HepG2 (cell line): ENCODE data around the gene EDAR. TPM values are rescaled to one million over a fixed set of nuclear protein-coding genes. Genes with fewer than 3 reads are reported as not detected.

ENCODE experiments used
- ATAC-seq: fragments of 200-7000 bp; cut with Tn5 transposase; 3 replicates; pipeline ENCODE4 v1.9.1; 2020; ENCODE audit warnings: mild to moderate bottlenecking, moderate library complexity
- BruUV-seq: library from RNA; stranded (reverse); fragments of 400-500 nt; replicated peaks from 2 replicates; lab custom pipeline; 2021; lab: Mats Ljungman, UMichigan
- CTCF ChIA-PET: fragments of 300-600 bp; formaldehyde crosslinking; extraction: SDS; loops from one replicate; lab custom pipeline; 2021; ENCODE audit warnings: low total read pairs, inconsistent platforms, low intra/inter-chr PET ratio; lab: Yijun Ruan, JAX
- POLR2A ChIA-PET: fragments of 350-600 bp; sonication (Branson Sonifier 250); formaldehyde crosslinking; loops from one replicate; lab custom pipeline; 2020; ENCODE audit warnings: antibody characterized with exemption, inconsistent platforms; lab: Yijun Ruan, JAX
- DNase-seq: peaks from one replicate; pipeline ENCODE4 v3.0.0-alpha.2; 2015; ENCODE audit warnings: low spot score
- FAIRE-seq: peaks from 3 replicates; lab custom pipeline; 2011; peaks lifted over from hg19 to GRCh38; lab: Jason Lieb, UNC
- H2AFZ ChIP-seq: one replicate; pipeline ENCODE4 v1.6.1; 2011; ENCODE audit warnings: low read length, inconsistent platforms
- H3K27ac ChIP-seq: fragments of 300-600 bp; 3 replicates; pipeline ENCODE4 v1.8.0; 2011; ENCODE audit warnings: mixed run types, mild to moderate bottlenecking, mixed read lengths, low read length, inconsistent platforms; ENCODE audit not compliant: insufficient read depth; ENCODE audit errors: extremely low read length
- H3K27me3 ChIP-seq, 2 experiments: fragments of 200-600 bp in 1 of 2; 2 replicates in 1 of 2; 3 replicates in 1 of 2; pipeline versions ENCODE4 v1.6.0 to v1.8.0; 2011; ENCODE audit warnings: low read length in 2 of 2, mild to moderate bottlenecking in 2 of 2, moderate library complexity in 2 of 2, inconsistent platforms in 1 of 2; ENCODE audit not compliant: insufficient read depth in 2 of 2, control insufficient read depth in 1 of 2
- H3K36me3 ChIP-seq, 2 experiments: fragments of 200-600 bp in 1 of 2; replicated peaks in 1 of 2; 2 replicates in 1 of 2; 3 replicates in 1 of 2; pipeline versions ENCODE4 v1.5.1 to v1.8.0; 2011; ENCODE audit warnings: low read length in 2 of 2, inconsistent platforms in 1 of 2; ENCODE audit not compliant: insufficient read depth in 2 of 2, control insufficient read depth in 1 of 2
- H3K4me1 ChIP-seq: 2 replicates; pipeline ENCODE4 v1.5.1; 2012; ENCODE audit warnings: low read length, inconsistent platforms; ENCODE audit not compliant: insufficient read depth
- H3K4me2 ChIP-seq: 2 replicates; pipeline ENCODE4 v1.6.0; 2011; ENCODE audit warnings: low read depth, low read length, inconsistent platforms
- H3K4me3 ChIP-seq, 3 experiments: fragments of 200-600 bp in 1 of 3; sonication (generic), shearing (Covaris generic) in 1 of 3; replicated peaks in 1 of 3; 2 replicates each; pipeline ENCODE4 v1.5.1; 2011 to 2016; ENCODE audit warnings: low read length in 3 of 3, inconsistent platforms in 2 of 3, low read depth in 2 of 3, mild to moderate bottlenecking in 2 of 3, control low read depth in 1 of 3, mixed read lengths in 1 of 3; ENCODE audit not compliant: insufficient read depth in 1 of 3
- H3K79me2 ChIP-seq: one replicate; pipeline ENCODE4 v1.6.1; 2011; ENCODE audit warnings: low read length, inconsistent platforms; ENCODE audit not compliant: insufficient read depth
- H3K9ac ChIP-seq: 2 replicates; pipeline ENCODE4 v1.6.0; 2011; ENCODE audit warnings: mild to moderate bottlenecking, low read depth, low read length, inconsistent platforms; ENCODE audit not compliant: insufficient read depth
- H3K9me3 ChIP-seq: 2 replicates; pipeline ENCODE4 v1.5.1; 2012; ENCODE audit warnings: mild to moderate bottlenecking, low read length
- H4K20me1 ChIP-seq: 2 replicates; pipeline ENCODE4 v1.6.0; 2011; ENCODE audit warnings: inconsistent platforms, mild to moderate bottlenecking, low read length, moderate library complexity; ENCODE audit not compliant: insufficient read depth
- ARID5B ChIP-seq: IDR thresholded peaks from 2 replicates; pipeline ENCODE4 v1.4.0; 2020; ENCODE audit warnings: mild to moderate bottlenecking, missing genetic modification reagents
- BHLHE40 ChIP-seq: IDR thresholded peaks from 2 replicates; pipeline ENCODE4 v1.6.1; 2011; ENCODE audit warnings: low read length, improper control_type of control experiment
- ESRRA ChIP-seq: sonication (generic); formaldehyde crosslinking; IDR thresholded peaks from 2 replicates; pipeline ENCODE4 v1.5.1; 2020; ENCODE audit warnings: mild to moderate bottlenecking, low read depth, missing genetic modification reagents
- FOXP1 ChIP-seq, 2 experiments: fragments of 450-650 bp in 1 of 2; IDR thresholded peaks; 2 replicates each; pipeline ENCODE4 v1.6.1; 2017 to 2018; ENCODE audit warnings: antibody characterized with exemption in 1 of 2
- GATAD2A ChIP-seq: IDR thresholded peaks from 2 replicates; pipeline ENCODE4 v1.6.1; 2016
- HNF4A ChIP-seq: sonication (generic); formaldehyde crosslinking; IDR thresholded peaks from 2 replicates; pipeline ENCODE4 v1.4.0; 2020; ENCODE audit warnings: missing genetic modification reagents
- KDM4B ChIP-seq: sonication (generic); formaldehyde crosslinking; IDR thresholded peaks from 2 replicates; pipeline ENCODE4 v1.4.0; 2020; ENCODE audit warnings: missing genetic modification reagents
- MNT ChIP-seq: fragments of 450-650 bp; IDR thresholded peaks from 2 replicates; pipeline ENCODE4 v1.6.1; 2016
- NRL ChIP-seq: sonication (generic); formaldehyde crosslinking; IDR thresholded peaks from 2 replicates; pipeline ENCODE4 v1.5.0; 2020; ENCODE audit warnings: missing genetic modification reagents, mild to moderate bottlenecking, moderate library complexity, borderline replicate concordance
- SALL1 ChIP-seq: sonication (generic); formaldehyde crosslinking; IDR thresholded peaks from 2 replicates; pipeline ENCODE4 v1.8.0; 2022; ENCODE audit warnings: mild to moderate bottlenecking, missing genetic modification reagents
- ZNF382 ChIP-seq: sonication (generic); formaldehyde crosslinking; IDR thresholded peaks from 2 replicates; pipeline ENCODE4 v1.5.0; 2020; ENCODE audit warnings: missing genetic modification reagents, mild to moderate bottlenecking, borderline replicate concordance
- ZNF737 ChIP-seq: sonication (generic); formaldehyde crosslinking; IDR thresholded peaks from 2 replicates; pipeline ENCODE4 v1.5.0; 2020; ENCODE audit warnings: missing genetic modification reagents, mild to moderate bottlenecking, borderline replicate concordance
- ZNF768 ChIP-seq: sonication (generic); formaldehyde crosslinking; IDR thresholded peaks from 2 replicates; pipeline ENCODE4 v1.4.0; 2020; ENCODE audit warnings: missing genetic modification reagents
- WGBS: methylation state at CpG from one replicate; pipeline ENCODE4 v1.1.6; 2017; ENCODE audit warnings: low lambda C conversion rate; 5-methylcytosine and 5-hydroxymethylcytosine counted together
- in situ Hi-C: cut with HindIII; loops from 2 replicates; pipeline ENCODE4 v1.10.0; 2017; ENCODE audit warnings: low pct_unique_long_range_greater_than_20kb; ENCODE audit not compliant: extremely low pct_ligation_motif_present
- intact Hi-C: fragments of 100-400 bp; cut with micrococcal nuclease; formaldehyde crosslinking; loops from one replicate; pipeline ENCODE4 v1.10.0; 2022; ENCODE audit not compliant: unreplicated experiment
- polyA plus RNA-seq, 8 experiments: library from polyadenylated mRNA; depleted of rRNA in 3 of 8; stranded (reverse) in 7 of 8; unstranded in 1 of 8; fragments of >200 nt; fragmentation: Illumina TruSeq in 4 of 8; extraction: Trizol in 4 of 8; gene quantifications; 2 replicates each; pipeline versions ENCODE4 v1.2.1 to v1.2.3, GENCODE V29; 2011 to 2016; ENCODE audit warnings: low read depth in 4 of 8, missing spikeins in 1 of 8, mixed read lengths in 1 of 8; ENCODE audit not compliant: insufficient read depth in 1 of 8
- total RNA-seq, 5 experiments: library from RNA; depleted of rRNA; stranded (reverse); fragments of >200 nt; fragmentation: Illumina TruSeq; extraction: Trizol; gene quantifications; 2 replicates each; pipeline ENCODE4 v1.2.3, GENCODE V29; 2016; ENCODE audit warnings: low read depth in 1 of 5

The EDAR gene
- total and polyA plus RNA-seq, 2 of the 13 experiments (the other 11 are each of a cell fraction or from before 2014, with no cell fraction given) = not detected

- FAIRE-seq = no peak
- ChIA-PET CTCF (no interaction called here), POLR2A (no interaction called here)
- no TSS peak for BruUV-seq
- Histone ChIP-seq H3K4me2 (no peak overlapping the region), H2AFZ (no peak overlapping the region), H3K79me2 (no peaks in the 10 kb centered on the region), H3K36me3 (no peaks in the 10 kb centered on the region), H3K9ac (no peak overlapping the region), H3K27me3 (no peaks in the 10 kb centered on the region; a peak in 1 of 5 replicates), H3K27ac (no peak overlapping the region), H3K9me3 (no peaks in the 10 kb centered on the region), H4K20me1 (no peaks in the 10 kb centered on the region), H3K4me1 (peaks cover 60% of the 10 kb centered on the region), H3K4me3 (no peak overlapping the region)
- intact Hi-C loops = no loop called here
- in situ Hi-C loops = no loop called here
- no peak for DNase-seq
- WGBS = 82% methylated on average over 10 of the region's 11 CpGs
- no peak for ATAC-seq
- no peak for TF ChIP-seq FOXP1 (IDR thresholded peaks at IDR 0.05)
- TF ChIP-seq FOXP1 (CRISPR knock-in tag; IDR thresholded peaks at IDR 0.05) = no peak
- TF ChIP-seq MNT = peak; percentile 44
- TF ChIP-seq ZNF768 (CRISPR knock-in tag) = peak; percentile 18; the same call in 1 of the 2 replicates
Observed at GRCh38 chr2:109016376-109016775, 27.4 kb upstream of the EDAR start.

DNA sequence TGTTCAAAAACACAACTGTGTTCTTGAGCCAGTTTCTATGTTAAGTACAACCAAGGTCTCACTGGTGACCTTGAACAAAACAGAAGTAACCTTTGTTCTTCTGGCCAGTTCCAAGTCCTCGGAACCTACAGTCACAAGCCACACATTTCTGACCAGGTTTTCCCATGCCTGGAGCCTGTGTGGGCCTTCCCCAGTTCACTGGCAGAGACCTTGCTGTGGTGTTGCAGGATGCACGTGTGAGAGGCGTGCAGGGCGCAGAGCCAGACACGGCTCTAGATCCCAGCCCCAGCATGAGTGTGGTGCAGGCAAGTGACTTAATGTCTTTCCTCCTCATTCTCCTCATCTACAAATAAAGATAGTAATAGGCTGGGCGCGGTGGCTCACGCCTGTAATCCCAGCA lies 25.5 kb upstream of the EDAR start:
- Histone ChIP-seq H3K36me3 (no peaks in the 10 kb centered on the region), H3K27ac (no peak overlapping the region), H3K9ac (no peak overlapping the region), H3K4me2 (no peak overlapping the region), H2AFZ (no peak overlapping the region), H4K20me1 (no peaks in the 10 kb centered on the region), H3K4me1 (peaks cover 41% of the 10 kb centered on the region), H3K27me3 (no peaks in the 10 kb centered on the region; a peak in 1 of 5 replicates), H3K9me3 (no peaks in the 10 kb centered on the region), H3K4me3 (no peak overlapping the region), H3K79me2 (no peaks in the 10 kb centered on the region)
- no TSS peak for BruUV-seq
- in situ Hi-C loops = no loop called here
- POLR2A ChIA-PET = no interaction called here
- intact Hi-C loops = no loop called here
- CTCF ChIA-PET = no interaction called here
- WGBS = 65% methylated on average over 8 of the region's 8 CpGs
- FAIRE-seq (no peak), DNase-seq (no peak), ATAC-seq (peak; percentile 53)
- 0 out of 2 replicates have a peak, but pooled peaks have one; percentile 22 for TF ChIP-seq NRL
- 0 out of 2 replicates have a peak, but pooled peaks have one; percentile 17 for TF ChIP-seq ARID5B (CRISPR knock-in tag)
- TF ChIP-seq GATAD2A (CRISPR knock-in tag) = peak; percentile 28; the same call in 1 of the 2 replicates
- 0 out of 2 replicates have a peak, but pooled peaks have one; percentile 37 for TF ChIP-seq ZNF737 (CRISPR knock-in tag)
- TF ChIP-seq ZNF382 (CRISPR knock-in tag) = no peak
- TF ChIP-seq ESRRA (CRISPR knock-in tag) = peak; percentile 38; the same call in 1 of the 2 replicates
- TF ChIP-seq SALL1 (CRISPR knock-in tag) = peak; percentile 15; the same call in 1 of the 2 replicates
- TF ChIP-seq HNF4A (CRISPR knock-in tag) = peak; percentile 50
- TF ChIP-seq BHLHE40 = peak; percentile 80
- TF ChIP-seq KDM4B (CRISPR knock-in tag) = no peak
